Measurements from ENCODE around the gene PTCH1.

The PTCH1 gene

GRCh38 chr9:95429096-95429495 is 87.7 kb downstream of the PTCH1 start:
- in situ Hi-C loops (cut with MboI; ENCODE audit: low pct_unique_long_range_greater_than_20kb, low sequenced_read_pairs) = no loop called here
- no peak for DNase-seq

GRCh38 chr9:95425910-95426551 is 90.7 kb downstream of the PTCH1 start:
- in situ Hi-C loops (cut with MboI; ENCODE audit: low pct_unique_long_range_greater_than_20kb, low sequenced_read_pairs) = no loop called here
- no peak for DNase-seq

- in situ Hi-C loops (cut with MboI; ENCODE audit: low pct_unique_long_range_greater_than_20kb, low sequenced_read_pairs) = no loop called here
- no peak for DNase-seq
Measured at GRCh38 chr9:95422650-95423049, 94.1 kb downstream of the PTCH1 start.

GRCh38 chr9:95420518-95420917 is 96.3 kb downstream of the PTCH1 start:
- no peak for DNase-seq
- in situ Hi-C loops (cut with MboI; ENCODE audit: low pct_unique_long_range_greater_than_20kb, low sequenced_read_pairs) = no loop called here

- in situ Hi-C loops (cut with MboI; ENCODE audit: low pct_unique_long_range_greater_than_20kb, low sequenced_read_pairs) = no loop called here
- no peak for DNase-seq
Measured at GRCh38 chr9:95419444-95419843, 97.3 kb downstream of the PTCH1 start.

- in situ Hi-C loops (cut with MboI; ENCODE audit: low pct_unique_long_range_greater_than_20kb, low sequenced_read_pairs) = no loop called here
- DNase-seq = no peak
Measured at GRCh38 chr9:95415158-95415557, 101.6 kb downstream of the PTCH1 start.

- no peak for DNase-seq
- in situ Hi-C loops (cut with MboI; ENCODE audit: low pct_unique_long_range_greater_than_20kb, low sequenced_read_pairs) = no loop called here
Measured at GRCh38 chr9:95413793-95414192, 103.0 kb downstream of the PTCH1 start.

GRCh38 chr9:95411054-95411892 is 105.5 kb downstream of the PTCH1 start:
- in situ Hi-C loops (cut with MboI; ENCODE audit: low pct_unique_long_range_greater_than_20kb, low sequenced_read_pairs) = no loop called here

GRCh38 chr9:95409650-95410426 is 106.9 kb downstream of the PTCH1 start:
- in situ Hi-C loops (cut with MboI; ENCODE audit: low pct_unique_long_range_greater_than_20kb, low sequenced_read_pairs) = no loop called here
- peak; percentile 42 for DNase-seq

More at GRCh38 chr9:95411054-95411892, 105.5 kb downstream of the PTCH1 start:
- DNase-seq = no peak

- in situ Hi-C loops (cut with MboI; ENCODE audit: low pct_unique_long_range_greater_than_20kb, low sequenced_read_pairs) = no loop called here
Measured at GRCh38 chr9:95407524-95407923, 109.2 kb downstream of the PTCH1 start.

GRCh38 chr9:95406121-95406520 is 110.7 kb downstream of the PTCH1 start:
- no peak for DNase-seq
- in situ Hi-C loops (cut with MboI; ENCODE audit: low pct_unique_long_range_greater_than_20kb, low sequenced_read_pairs) = no loop called here

More at GRCh38 chr9:95407524-95407923, 109.2 kb downstream of the PTCH1 start:
- DNase-seq = no peak

- DNase-seq = no peak
- in situ Hi-C loops (cut with MboI; ENCODE audit: low pct_unique_long_range_greater_than_20kb, low sequenced_read_pairs) = no loop called here
Measured at GRCh38 chr9:95399261-95399660, 117.5 kb downstream of the PTCH1 start.

Data from KBM-7 (cell line).